Measurements from ENCODE around the gene ZNF423.

GRCh38 chr16:49886554-49887094 lies 30.7 kb upstream of the ZNF423 start:
- TF ChIP-seq EZH2 (IDR thresholded peaks at IDR 0.05; ENCODE audit: borderline replicate concordance, low read length), result no peak
- TF ChIP-seq, protein P1, sequence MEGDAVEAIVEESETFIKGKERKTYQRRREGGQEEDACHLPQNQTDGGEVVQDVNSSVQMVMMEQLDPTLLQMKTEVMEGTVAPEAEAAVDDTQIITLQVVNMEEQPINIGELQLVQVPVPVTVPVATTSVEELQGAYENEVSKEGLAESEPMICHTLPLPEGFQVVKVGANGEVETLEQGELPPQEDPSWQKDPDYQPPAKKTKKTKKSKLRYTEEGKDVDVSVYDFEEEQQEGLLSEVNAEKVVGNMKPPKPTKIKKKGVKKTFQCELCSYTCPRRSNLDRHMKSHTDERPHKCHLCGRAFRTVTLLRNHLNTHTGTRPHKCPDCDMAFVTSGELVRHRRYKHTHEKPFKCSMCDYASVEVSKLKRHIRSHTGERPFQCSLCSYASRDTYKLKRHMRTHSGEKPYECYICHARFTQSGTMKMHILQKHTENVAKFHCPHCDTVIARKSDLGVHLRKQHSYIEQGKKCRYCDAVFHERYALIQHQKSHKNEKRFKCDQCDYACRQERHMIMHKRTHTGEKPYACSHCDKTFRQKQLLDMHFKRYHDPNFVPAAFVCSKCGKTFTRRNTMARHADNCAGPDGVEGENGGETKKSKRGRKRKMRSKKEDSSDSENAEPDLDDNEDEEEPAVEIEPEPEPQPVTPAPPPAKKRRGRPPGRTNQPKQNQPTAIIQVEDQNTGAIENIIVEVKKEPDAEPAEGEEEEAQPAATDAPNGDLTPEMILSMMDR (IDR thresholded peaks at IDR 0.05; ENCODE audit: low read length), result no peak
